ENCODE results near the gene RNF157. TPM values are rescaled to one million over a fixed set of nuclear protein-coding genes. Genes with fewer than 3 reads are reported as not detected.

The RNF157 gene
- total RNA-seq, 1 experiment from 2014 or later = 4.0 TPM

GRCh38 chr17:76136276-76137000 lies 103.9 kb downstream of the RNF157 start:
- ChIA-PET CTCF (interaction anchor here (0.5 to 0.6 kb wide), 2 partner anchors 15 to 216 kb away, joined by 4 to 8 read pairs; no protein-coding TSS in a partner anchor), POLR2A (no interaction called here)
- intact Hi-C loops (cut with micrococcal nuclease; ENCODE audit: unreplicated experiment) (no loop called here), in situ Hi-C loops (cut with HindIII; ENCODE audit: low pct_unique_long_range_greater_than_20kb, low sequenced_read_pairs) (no loop called here)
- TF ChIP-seq POLR2AphosphoS5 (IDR thresholded peaks at IDR 0.05; ENCODE audit: low read depth, low read length) (no peak), REST (IDR thresholded peaks at IDR 0.05; ENCODE audit: insufficient read depth in 1 of 2, low read depth in 2 of 2, low read length in 1 of 2) (no peak), CTCF (IDR thresholded peaks at IDR 0.05) (no peak), SIN3A (IDR thresholded peaks at IDR 0.05; ENCODE audit: borderline replicate concordance, insufficient read depth, low read depth, low read length) (no peak)
- Histone ChIP-seq H3K9me3 (ENCODE audit: control insufficient read depth, insufficient read depth, low read depth, low read length) (no peaks in the 10 kb centered on the region), H3K27me3 (ENCODE audit: control insufficient read depth, insufficient read depth, low read length) (no peaks in the 10 kb centered on the region), H3K4me1 (ENCODE audit: control insufficient read depth, insufficient read depth, low read length) (peaks cover 17% of the 10 kb centered on the region), H3K4me3 (ENCODE audit: low read depth in 2 of 2, low read length in 2 of 2) (no peak overlapping the region), H3K27ac (ENCODE audit: low read length) (no peak overlapping the region), H3K36me3 (ENCODE audit: control insufficient read depth, insufficient read depth, low read length) (no peaks in the 10 kb centered on the region)
- BruUV-seq (replicated peaks) = no TSS peak
- no peak for ATAC-seq
- DNase-seq (ENCODE audit: low read depth, low spot score) = no peak

GRCh38 chr17:76135810-76136188 lies 104.5 kb downstream of the RNF157 start:
- Histone ChIP-seq H3K4me1 (ENCODE audit: control insufficient read depth, insufficient read depth, low read length) (peaks cover 16% of the 10 kb centered on the region), H3K36me3 (ENCODE audit: control insufficient read depth, insufficient read depth, low read length) (no peaks in the 10 kb centered on the region), H3K9me3 (ENCODE audit: control insufficient read depth, insufficient read depth, low read depth, low read length) (no peaks in the 10 kb centered on the region), H3K4me3 (ENCODE audit: low read depth in 2 of 2, low read length in 2 of 2) (no peak overlapping the region), H3K27ac (ENCODE audit: low read length) (no peak overlapping the region), H3K27me3 (ENCODE audit: control insufficient read depth, insufficient read depth, low read length) (no peaks in the 10 kb centered on the region)
- ChIA-PET CTCF (interaction anchor here (0.6 kb wide), 1 partner anchor 215 kb away, joined by 8 read pairs; no protein-coding TSS in a partner anchor), POLR2A (no interaction called here)
- ATAC-seq = no peak
- TF ChIP-seq CTCF (IDR thresholded peaks at IDR 0.05) (no peak), REST (IDR thresholded peaks at IDR 0.05; ENCODE audit: insufficient read depth in 1 of 2, low read depth in 2 of 2, low read length in 1 of 2) (no peak), POLR2AphosphoS5 (IDR thresholded peaks at IDR 0.05; ENCODE audit: low read depth, low read length) (no peak), TCF7L2 (IDR thresholded peaks at IDR 0.05; ENCODE audit: low read depth, low read length) (no peak), SIN3A (IDR thresholded peaks at IDR 0.05; ENCODE audit: borderline replicate concordance, insufficient read depth, low read depth, low read length) (no peak)
- in situ Hi-C loops (cut with HindIII; ENCODE audit: low pct_unique_long_range_greater_than_20kb, low sequenced_read_pairs) = no loop called here
- intact Hi-C loops (cut with micrococcal nuclease; ENCODE audit: unreplicated experiment) = no loop called here
- DNase-seq (ENCODE audit: low read depth, low spot score) = no peak
- BruUV-seq (replicated peaks) = no TSS peak

Data from Panc1 (cell line).